Pulmonary artery endothelial cell (primary cell): Measurements from ENCODE around the gene DHRSX. TPM values are rescaled to one million over a fixed set of nuclear protein-coding genes. Genes with fewer than 3 reads are reported as not detected.
A peak's percentile ranks its signal among the peaks of the same experiment; 100 is the strongest.
"Not testable (repeated sequence)": the region's sequence is repeated elsewhere in the genome, so short reads cannot be mapped to it uniquely, and the experiment has no call there.

Experiments used
- DNase-seq: peaks from one replicate; pipeline ENCODE4 v3.0.0-alpha.2; 2011; ENCODE audit warnings: low read depth, low spot score
- total RNA-seq: library from RNA; depleted of rRNA; stranded (reverse); fragments of >200 nt; gene quantifications from 2 replicates; pipeline ENCODE4 v1.2.3, GENCODE V29; 2014

The DHRSX gene
- total RNA-seq, 1 donor from 2014 or later = 23.7 TPM

DNA sequence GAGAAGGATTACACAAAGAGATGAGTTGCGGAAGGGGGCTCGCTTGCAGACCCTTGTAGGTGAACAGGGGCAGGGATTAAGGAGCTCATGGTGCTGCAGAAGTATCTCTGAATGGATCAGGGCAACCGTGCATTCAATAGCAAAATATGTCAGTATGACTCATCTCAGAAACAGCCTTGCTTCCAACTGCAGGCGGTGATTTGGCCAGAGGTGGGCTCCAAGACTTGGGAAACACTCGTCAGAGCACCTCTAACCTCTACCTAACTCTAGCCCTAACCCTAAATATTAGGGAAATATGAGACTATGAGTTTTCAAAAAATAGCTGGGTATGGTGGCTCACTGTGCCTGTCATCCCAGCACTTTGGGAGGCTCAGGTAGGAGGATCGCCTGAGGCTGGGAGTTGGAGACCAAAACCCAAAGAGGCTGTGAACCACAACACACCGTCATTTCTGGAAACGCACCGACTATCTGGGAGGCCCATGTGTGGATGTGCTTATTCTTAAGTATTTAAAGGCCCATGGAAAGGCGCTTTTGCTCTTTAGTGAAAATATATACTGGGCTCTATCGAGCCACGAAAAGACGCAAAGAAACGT, 102.6 kb downstream of the DHRSX start:
- no peak for DNase-seq

DNA sequence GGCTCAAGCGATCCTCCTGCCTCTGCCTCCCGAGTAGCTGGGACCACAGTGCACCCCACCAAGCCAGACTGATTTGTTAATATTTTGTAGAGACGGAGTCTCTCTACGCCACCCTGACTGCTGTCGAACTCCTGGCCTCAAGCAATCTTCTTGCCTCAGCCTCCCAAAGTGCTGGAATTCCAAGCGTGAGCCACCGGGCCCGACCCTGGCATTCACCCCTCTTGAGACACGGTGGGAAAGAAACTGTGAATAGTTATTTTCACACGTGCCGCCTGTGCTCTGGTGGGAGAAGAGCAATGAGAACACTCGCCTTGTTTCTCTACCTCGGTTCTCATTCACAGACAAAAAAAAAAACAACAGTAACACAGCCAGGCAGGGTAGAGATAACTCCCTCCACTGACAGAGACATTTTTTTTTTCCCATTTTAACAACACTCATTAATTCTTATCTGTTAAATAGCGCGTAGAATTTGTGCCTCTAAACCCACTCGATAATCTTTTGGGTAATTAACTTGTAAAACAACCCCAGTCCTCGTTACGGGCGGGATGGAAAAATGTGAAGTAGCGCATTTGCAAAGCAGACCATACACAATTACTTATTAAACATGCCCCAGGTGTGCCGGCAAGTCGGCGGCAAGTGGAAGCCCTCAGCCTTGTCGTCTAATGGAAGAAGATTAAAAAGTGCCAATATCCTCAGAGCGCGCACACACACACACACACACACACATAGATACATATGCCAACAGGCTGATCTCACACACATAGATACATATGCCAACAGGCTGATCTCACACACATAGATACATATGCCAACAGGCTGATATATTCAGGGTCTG, 103.3 kb downstream of the DHRSX start:
- no peak for DNase-seq

DNA sequence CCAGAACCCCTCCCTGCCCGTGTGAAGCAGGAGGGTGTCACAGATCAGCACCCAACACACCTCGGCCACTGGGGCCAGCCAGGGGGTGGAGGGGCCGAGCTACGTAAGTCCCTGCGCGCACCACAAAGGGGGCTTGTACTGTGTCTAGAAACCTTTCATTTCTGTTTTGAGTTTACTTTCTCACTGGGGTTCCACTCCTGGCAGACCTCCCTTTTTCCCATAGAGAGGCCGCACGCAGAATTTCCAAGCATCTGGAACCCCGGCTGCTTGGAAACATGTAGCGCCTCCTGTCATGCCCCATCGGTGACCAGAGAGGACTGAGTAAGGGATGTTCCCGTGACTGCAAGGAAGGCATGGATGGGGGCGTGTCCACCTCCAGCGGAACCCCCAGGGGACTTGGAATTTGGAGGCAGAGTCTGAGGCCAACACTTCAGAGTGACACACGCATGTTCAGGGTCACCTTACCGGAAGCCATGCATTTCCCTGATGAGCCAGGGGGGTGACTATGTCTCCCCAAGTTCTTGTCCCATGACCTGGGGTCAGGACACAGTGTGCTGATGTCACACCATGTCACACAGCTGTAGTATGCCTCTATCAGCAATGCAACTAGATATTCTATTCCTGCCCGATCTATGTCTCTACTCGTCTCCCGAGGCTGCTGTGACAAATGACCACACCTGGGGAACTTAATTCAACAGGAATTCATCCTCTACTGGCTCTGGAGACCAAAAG, 105.3 kb downstream of the DHRSX start:
- DNase-seq = no peak

DNA sequence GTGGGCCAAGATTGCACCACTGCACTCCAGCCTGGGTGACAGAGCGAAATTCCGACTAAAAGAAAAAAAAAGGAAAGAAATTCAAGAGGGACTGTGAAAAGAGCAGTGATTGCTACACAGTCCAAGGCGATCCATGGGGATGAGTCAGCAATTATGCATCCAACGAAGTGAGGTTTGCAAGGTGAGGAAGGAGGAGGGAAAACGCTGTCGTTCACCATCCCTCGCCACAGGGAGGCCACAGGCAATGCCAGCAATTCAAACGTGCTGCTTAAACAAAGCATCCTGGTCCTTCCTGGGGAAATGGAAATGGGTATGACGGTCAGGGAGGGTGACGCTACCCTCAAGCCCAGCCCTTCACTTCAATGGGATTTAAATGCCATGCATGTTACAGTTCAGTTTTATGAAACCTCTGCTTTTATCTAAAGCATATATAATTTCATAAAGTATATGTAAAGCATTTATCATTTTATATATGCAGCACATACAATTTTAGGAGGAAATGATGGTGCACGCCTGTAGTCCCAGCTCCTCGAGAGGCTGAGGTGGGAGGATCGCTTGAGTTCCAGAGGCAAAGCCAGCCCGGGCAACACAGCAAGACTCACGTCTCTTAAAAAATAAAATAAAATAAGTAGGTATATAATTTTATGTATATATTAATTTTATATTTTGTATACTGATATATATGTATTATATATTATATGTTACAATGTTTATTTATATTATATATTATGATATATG, 108.7 kb downstream of the DHRSX start:
- no peak for DNase-seq

DNA sequence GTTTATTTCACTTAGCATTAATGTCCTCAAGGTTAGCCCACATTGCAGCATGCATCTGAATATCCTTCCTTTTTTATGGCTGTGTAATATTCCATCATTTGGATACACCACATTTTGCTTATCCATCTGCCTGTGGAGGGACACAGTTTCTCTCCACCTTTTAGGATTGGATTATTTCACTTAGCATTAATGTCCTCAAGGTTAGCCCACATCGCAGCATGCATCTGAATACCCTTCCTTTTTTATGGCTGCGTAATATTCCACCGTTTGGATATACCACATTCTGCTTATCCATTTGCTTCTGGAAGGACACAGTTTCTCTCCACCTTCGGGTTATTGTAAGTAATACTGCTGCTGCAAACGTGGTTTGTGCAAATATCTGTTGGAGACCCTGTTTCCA, 110.0 kb downstream of the DHRSX start:
- no peak for DNase-seq

DNA sequence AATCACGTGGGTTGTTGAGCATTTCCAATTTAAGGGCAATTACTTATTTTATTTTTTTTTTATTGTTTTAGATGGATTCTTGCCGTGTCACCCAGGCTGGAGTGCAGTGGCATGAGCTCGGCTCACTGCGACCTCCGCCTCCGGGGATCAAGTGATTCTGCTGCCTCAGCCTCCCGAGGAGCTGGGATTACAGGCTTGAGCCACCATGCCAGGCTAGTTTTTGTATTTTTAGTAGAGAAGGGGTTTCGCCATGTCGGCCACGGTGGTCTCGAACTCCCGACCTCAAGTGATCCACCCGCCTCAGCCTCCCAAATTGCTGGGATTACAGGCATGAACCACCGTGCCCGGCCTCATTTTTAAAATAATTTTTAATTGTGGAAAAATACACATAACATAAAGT, 111.0 kb downstream of the DHRSX start:
- DNase-seq = not testable (repeated sequence)

DNA sequence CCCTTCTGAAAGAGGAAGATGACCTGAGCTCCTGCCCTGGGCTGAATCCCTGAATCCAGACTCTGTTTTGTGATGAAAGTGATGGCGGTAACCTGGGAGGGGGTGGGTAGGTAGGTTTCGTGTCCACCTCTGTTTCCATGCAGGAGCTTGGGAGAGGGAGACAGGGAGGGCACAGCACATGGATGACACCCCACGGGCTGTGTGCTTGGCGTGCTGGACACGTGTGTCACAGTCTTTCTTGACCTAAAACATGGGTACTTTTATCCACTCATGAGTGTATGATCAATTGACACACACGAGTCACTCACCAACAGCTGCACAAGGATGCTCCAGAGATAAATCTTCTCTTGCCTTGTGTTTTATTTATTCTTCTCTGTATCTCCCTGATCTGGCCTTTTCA, 111.5 kb downstream of the DHRSX start:
- no peak for DNase-seq

DNA sequence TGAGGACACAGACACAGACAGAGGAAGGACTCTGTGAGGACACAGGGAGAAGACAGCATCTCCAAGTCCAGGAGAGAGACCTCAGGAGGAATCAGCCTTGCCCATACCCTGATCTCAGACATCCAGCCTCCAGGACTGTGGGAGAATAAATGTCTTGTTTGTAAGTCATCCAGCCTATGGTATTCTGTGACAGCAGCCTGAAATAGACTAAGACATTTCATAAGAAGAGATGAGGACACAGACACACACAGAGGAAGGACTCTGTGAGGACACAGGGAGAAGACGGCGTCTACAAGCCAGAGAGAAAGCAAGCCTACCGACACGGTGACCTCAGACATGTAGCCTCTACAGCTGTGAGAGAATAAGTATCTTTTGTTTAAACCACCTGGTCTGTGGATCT, 112.1 kb downstream of the DHRSX start:
- no peak for DNase-seq

DNA sequence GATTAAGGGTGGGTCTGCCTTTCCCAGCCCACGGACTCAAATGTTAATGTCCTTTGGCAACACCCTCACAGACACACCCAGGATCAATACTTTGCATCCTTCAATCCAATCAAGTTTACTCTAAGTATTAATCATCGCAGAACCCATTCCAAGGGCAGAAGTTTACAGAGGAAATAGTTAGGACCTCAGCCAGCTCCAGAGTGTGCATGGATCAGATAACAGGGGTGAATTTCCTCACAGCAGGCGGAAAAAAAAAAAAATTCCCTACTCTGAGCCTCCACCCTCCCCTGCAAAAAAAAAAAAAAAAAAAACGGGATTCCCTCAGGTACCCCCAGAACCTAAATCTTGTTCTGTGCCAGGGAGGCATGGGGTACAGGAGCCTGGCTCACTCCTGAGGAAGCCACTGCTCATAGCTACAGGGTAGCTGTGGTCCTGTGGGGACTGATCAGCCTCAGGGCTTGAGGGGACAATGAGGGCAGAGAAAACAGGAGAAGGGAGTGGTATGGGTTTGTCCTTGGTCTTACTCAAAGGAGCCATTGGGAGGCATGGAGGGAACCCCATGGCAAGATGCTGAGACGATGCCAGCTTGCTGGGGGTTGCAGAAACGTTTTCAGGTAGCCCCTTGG, 113.0 kb downstream of the DHRSX start:
- DNase-seq = peak; percentile 58

DNA sequence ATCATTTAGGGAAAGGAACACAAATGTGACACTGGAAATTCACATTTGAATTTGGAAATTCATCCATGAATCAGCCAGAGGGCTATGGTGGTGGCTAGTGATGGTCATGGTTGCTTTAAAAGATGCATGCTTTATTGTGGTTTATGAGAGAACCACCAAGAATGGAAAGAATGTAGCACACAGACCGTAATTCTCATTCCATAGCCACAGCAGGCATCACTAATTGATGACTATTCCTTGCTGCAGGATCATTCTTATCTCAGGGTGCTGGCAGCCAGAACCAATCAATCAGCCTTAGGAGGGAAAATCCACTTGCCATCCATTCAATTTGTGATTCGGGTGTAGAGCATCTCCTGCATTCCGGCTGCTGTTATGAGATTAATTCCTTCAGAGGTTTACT, 115.6 kb downstream of the DHRSX start:
- DNase-seq = no peak

DNA sequence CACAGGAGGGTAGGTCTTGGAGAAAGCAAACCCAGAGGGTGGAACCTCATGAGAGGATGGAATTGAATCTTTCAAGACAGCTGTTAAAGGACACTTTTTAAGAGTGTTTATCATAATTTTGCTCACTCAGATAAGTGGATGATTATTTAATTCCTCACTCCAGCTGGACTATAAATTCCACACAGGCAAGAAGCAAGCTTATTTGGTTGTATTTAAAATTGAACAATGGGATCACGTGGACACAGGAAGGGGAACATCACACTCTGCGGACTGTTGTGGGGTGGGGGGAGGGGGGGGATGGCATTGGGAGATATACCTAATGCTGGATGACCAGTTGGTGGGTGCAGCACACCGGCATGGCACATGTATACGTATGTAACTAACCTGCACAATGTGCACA, 116.3 kb downstream of the DHRSX start:
- no peak for DNase-seq

DNA sequence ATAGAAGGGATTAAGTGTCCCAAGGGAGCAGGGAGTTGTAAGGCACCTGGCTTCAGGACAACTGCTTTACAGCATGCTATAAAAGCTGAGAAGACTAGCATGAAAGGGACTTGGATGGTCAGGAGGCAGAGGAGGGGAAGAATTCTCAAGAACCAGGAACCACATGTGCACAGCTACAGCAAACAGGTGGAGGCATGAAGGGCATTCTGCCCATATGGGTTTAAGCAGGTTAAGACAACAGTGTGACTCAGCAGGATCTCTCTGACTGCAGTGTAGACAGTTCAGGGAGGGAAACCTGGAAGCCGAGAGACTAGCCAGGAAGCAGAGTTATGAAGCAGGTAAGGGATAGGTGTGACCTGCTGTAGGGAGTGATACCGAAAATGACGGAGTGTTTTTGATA, 117.0 kb downstream of the DHRSX start:
- DNase-seq = no peak

DNA sequence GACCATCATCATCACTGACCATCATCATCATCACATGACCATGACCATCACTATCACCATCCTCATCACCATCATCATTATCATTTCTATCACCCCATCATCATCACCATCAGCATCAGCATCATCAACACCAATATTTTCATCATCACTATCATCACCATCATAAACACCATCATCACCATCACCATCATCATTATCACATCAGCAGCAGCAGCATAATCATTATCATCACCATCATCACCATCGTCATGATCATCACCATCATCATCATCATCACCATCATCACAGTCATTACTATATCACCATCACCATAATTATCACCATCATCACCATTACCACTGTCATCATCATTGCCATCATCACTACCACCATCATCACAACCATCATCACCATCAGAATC, 117.6 kb downstream of the DHRSX start:
- DNase-seq = no peak

DNA sequence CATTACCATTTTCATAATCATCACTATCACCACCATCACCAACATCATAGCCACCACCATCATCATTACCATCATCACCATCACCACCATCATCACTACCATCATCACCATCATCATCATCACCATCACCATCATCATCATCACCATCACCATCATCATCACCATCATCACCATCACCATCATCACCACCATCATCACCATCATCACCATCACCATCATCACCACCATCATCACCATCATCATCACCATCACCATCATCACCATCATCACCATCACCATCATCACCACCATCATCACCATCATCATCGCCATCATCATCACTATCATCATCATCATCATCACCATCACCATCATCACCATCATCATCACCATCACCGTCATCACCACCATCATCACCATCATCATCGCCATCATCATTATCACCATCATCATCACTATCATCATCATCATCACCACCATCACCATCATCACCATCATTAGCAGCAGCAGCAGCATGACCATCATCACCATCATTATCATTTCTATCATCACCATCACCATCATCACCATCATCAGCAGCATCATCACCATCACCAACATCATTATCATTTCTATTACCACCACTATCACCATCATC, 118.2 kb downstream of the DHRSX start:
- not testable (repeated sequence) for DNase-seq

DNA sequence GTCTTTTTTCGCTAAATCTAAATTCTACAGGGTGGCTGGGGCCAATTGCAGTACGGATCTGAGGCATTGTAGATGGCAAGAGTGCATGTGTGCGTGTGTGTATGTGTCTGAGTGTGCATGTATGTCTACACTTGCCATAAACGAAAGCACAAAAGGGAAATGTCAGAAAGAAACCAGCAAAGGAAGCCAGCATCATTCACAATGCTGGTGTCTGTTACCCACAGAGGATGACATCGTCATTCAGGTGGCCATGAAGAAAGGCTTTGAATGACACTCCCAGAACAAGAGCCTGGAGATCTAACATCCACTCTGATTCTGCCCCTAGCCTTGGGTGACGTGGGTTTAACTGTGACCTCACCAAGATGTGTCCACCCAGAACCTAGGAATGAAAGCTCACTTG, 124.6 kb downstream of the DHRSX start:
- no peak for DNase-seq

DNA sequence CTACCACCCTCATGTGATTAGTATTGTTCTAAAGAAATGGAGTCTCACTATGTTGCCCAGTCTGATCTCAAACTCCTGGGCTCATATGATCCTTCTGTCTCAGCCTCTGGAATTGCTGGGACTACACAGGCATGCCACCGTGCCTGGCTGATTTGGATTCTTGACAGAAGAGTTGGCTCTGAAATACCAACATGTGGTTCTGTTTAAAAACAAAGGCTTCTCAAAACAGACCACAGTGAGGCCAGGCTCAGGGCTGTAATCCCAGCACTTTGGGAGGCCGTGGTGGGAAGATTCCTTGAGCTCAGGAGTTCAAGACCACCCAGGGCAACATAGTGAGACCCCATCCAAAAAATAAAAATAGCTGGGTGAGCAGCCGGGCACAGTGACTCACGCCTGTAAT, 126.7 kb downstream of the DHRSX start:
- DNase-seq = no peak

DNA sequence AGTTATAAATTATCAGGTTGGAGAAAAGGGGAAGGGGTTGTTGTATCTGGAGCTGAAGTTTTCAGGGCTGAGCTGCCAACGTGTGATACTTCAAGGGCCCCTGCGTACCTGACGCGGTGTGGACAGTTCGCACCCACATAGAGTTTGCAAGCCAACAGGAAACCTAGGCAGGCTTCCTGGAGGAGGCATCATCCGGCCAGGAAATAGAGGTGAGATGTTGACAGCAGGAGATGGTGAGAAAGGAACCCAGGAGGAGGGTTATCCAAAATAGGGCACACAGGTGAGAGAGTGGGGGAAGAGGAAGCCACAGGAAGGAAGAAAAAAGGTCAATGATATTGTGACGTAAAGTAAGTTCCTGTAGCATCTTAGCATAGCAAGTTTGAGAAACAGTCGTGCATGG, 127.2 kb downstream of the DHRSX start:
- DNase-seq = no peak

DNA sequence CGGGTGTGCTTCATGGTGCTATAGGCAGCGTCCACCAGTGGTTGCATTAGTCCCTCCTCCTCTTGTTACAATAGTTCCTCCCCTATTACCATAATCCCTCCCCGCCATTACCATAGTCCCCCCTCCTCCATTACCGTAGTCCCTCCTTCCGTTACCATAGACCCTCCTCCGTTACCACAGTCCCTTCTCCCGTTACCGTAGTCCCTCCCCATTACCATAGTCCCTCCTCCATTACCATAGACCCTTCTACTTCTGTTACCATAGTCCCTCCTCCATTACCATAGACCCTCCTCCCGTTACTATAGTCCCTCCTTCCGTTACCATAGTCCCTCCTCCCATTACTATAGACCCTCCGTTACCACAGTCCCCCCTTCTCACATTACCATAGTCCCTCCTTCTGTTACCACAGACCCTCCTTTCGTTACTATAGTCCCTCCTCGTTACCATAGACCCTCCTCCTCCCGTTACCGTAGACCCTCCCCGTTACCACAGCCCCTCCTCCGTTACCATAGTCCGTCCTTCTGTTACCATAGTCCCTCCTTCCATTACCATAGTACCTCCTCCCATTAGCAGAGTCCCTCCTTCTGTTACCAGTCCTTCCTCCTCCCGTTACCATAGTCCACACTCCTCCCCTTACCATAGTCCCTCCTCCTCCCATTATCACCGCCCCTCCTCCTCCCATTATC, 129.6 kb downstream of the DHRSX start:
- DNase-seq = no peak

DNA sequence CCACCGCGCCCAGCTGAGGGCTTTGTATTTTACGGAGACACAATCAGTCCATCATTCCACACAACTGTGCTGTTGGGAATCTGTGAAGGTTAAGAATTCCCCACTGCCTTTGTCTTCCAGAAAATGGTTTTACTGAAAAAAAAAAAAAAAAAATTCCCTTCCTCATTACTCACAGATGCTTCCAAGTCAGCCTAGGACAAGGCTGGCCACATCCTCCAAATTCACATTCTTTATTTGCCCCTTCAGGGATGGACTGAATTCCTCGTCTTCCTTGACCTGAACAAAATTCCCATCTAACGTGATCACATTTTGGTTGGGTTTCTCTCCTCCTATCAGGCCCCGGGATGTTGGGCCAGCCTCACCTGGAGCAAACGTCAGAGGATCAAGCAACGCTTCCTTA, 130.3 kb downstream of the DHRSX start:
- DNase-seq = no peak

DNA sequence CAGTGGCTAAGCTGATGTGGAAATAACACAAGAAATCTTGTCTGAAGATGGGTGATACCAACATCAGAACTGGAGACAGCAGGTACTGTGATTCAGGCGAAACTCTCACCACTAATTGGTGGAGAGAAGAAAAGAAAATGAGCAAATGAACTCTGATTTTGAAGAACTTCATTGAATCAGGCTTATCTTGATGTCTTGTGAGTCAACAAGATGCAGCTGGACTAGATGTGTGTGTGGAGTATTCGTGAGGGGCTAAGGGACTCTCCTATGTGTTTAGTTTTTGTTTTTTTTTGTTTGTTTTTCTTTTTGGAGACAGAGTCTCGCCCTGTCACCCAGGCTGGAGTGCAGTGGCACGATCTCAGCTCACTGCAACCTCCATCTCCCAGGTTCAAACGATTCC, 131.6 kb downstream of the DHRSX start:
- no peak for DNase-seq
